Hepatocyte (in vitro differentiated cells): ENCODE results near the gene IGFBP6. TPM values are rescaled to one million over a fixed set of nuclear protein-coding genes. Genes with fewer than 3 reads are reported as not detected.

Experiments
- DNase-seq: peaks from one replicate; pipeline ENCODE4 v3.0.0-alpha.2; 2016; ENCODE audit warnings: low spot score
- H2AFZ ChIP-seq: fragments of 200-600 bp; sonication (generic); 2 replicates; pipeline ENCODE4 v1.6.0; 2016; ENCODE audit warnings: antibody characterized with exemption, mild to moderate bottlenecking
- H3K27ac ChIP-seq: fragments of 200-600 bp; sonication (generic); 2 replicates; pipeline ENCODE4 v1.5.1; 2016; ENCODE audit warnings: mild to moderate bottlenecking
- H3K27me3 ChIP-seq: fragments of 200-600 bp; sonication (generic); 2 replicates; pipeline ENCODE4 v1.6.1; 2016
- H3K36me3 ChIP-seq: fragments of 200-600 bp; sonication (generic); replicated peaks from 2 replicates; pipeline ENCODE4 v1.5.1; 2016; ENCODE audit warnings: low read depth; ENCODE audit not compliant: insufficient read depth
- H3K4me1 ChIP-seq: fragments of 200-600 bp; sonication (generic); 2 replicates; pipeline ENCODE4 v1.5.1; 2016; ENCODE audit warnings: mild to moderate bottlenecking, moderate library complexity; ENCODE audit not compliant: insufficient read depth
- H3K4me2 ChIP-seq: fragments of 200-600 bp; sonication (generic); 2 replicates; pipeline ENCODE4 v1.6.0; 2016
- H3K4me3 ChIP-seq: fragments of 200-600 bp; sonication (generic); 2 replicates; pipeline ENCODE4 v1.5.1; 2016; ENCODE audit warnings: mild to moderate bottlenecking
- H3K79me2 ChIP-seq: fragments of 200-600 bp; sonication (generic); 2 replicates; pipeline ENCODE4 v1.6.0; 2017; ENCODE audit warnings: mild to moderate bottlenecking
- H3K9me2 ChIP-seq: fragments of 200-600 bp; sonication (generic); replicated peaks from 2 replicates; pipeline ENCODE4 v1.6.0; 2017; ENCODE audit warnings: mild to moderate bottlenecking; ENCODE audit not compliant: insufficient read depth
- H3K9me3 ChIP-seq: fragments of 200-600 bp; sonication (generic); 2 replicates; pipeline ENCODE4 v1.5.1; 2016; ENCODE audit warnings: low read depth, mild to moderate bottlenecking
- H4K20me1 ChIP-seq: fragments of 200-600 bp; sonication (generic); 2 replicates; pipeline ENCODE4 v1.6.0; 2016; ENCODE audit warnings: mild to moderate bottlenecking; ENCODE audit not compliant: insufficient read depth, poor library complexity, severe bottlenecking
- CTCF ChIP-seq: fragments of 200-600 bp; sonication (generic); IDR thresholded peaks from 2 replicates; pipeline ENCODE4 v1.5.1; 2016; ENCODE audit warnings: antibody characterized with exemption, mild to moderate bottlenecking; ENCODE audit not compliant: poor library complexity
- EZH2 ChIP-seq: fragments of 200-600 bp; sonication (generic); IDR thresholded peaks from 2 replicates; pipeline ENCODE4 v1.6.1; 2016; ENCODE audit warnings: antibody characterized with exemption, mild to moderate bottlenecking, borderline replicate concordance
- EZH2phosphoT487 ChIP-seq: fragments of 200-600 bp; sonication (generic); IDR thresholded peaks from one replicate; pipeline ENCODE4 v1.6.1; 2018; ENCODE audit warnings: antibody characterized with exemption, mild to moderate bottlenecking, low read depth, moderate library complexity; ENCODE audit not compliant: unreplicated experiment, severe bottlenecking
- WGBS: methylation state at CpG from one replicate; pipeline ENCODE4 v1.1.6; 2016; ENCODE audit warnings: low lambda C conversion rate; ENCODE audit errors: missing lambda C conversion rate; 5-methylcytosine and 5-hydroxymethylcytosine counted together
- polyA plus RNA-seq: library from polyadenylated mRNA; unstranded; fragments of >200 nt; fragmentation: Nextera tagmentation; extraction: Ambion mirVana; gene quantifications from 2 replicates; pipeline ENCODE4 v1.2.1, GENCODE V29; 2016
- total RNA-seq: library from RNA; depleted of rRNA; stranded (reverse); fragments of >200 nt; gene quantifications from 2 replicates; pipeline ENCODE4 v1.2.3, GENCODE V29; 2014

The IGFBP6 gene
- total and polyA plus RNA-seq, 2 experiments from 2014 or later: 25.1 to 86.0 TPM

- H3K27ac ChIP-seq: peak overlapping the region; percentile 88
- H3K36me3 ChIP-seq: no peaks in the 10 kb centered on the region
- H3K4me2 ChIP-seq: peak overlapping the region; percentile 99
- no peaks in the 10 kb centered on the region for H3K9me2 ChIP-seq
- H3K27me3 ChIP-seq: no peaks in the 10 kb centered on the region
- no peak for DNase-seq
- peaks cover 30% of the 10 kb centered on the region for H3K4me1 ChIP-seq
- no peak overlapping the region for H2AFZ ChIP-seq
- H3K9me3 ChIP-seq: no peaks in the 10 kb centered on the region
- no peaks in the 10 kb centered on the region for H3K79me2 ChIP-seq
- H4K20me1 ChIP-seq: no peaks in the 10 kb centered on the region
- TF ChIP-seq EZH2 (no peak), CTCF (no peak), EZH2phosphoT487 (no peak)
- 37% methylated on average over 10 of the region's 11 CpGs for WGBS
- H3K4me3 ChIP-seq: no peak overlapping the region
Measured at GRCh38 chr12:53096089-53096741, 1.3 kb upstream of the IGFBP6 start.

GRCh38 chr12:53096759-53097158 lies 708 bp upstream of the IGFBP6 start:
- no peaks in the 10 kb centered on the region for H3K36me3 ChIP-seq
- peak overlapping the region; percentile 88 for H3K27ac ChIP-seq
- H3K27me3 ChIP-seq: no peaks in the 10 kb centered on the region
- no peaks in the 10 kb centered on the region for H3K9me3 ChIP-seq
- H3K9me2 ChIP-seq: no peaks in the 10 kb centered on the region
- no peak for DNase-seq
- H3K4me2 ChIP-seq: peak overlapping the region; percentile 99
- peak overlapping the region; percentile 70 for H3K4me3 ChIP-seq
- WGBS: 41% methylated on average over 3 of the region's 9 CpGs
- TF ChIP-seq EZH2 (no peak), EZH2phosphoT487 (no peak), CTCF (no peak)
- no peaks in the 10 kb centered on the region for H3K79me2 ChIP-seq
- H2AFZ ChIP-seq: peak overlapping the region; percentile 91
- H3K4me1 ChIP-seq: peaks cover 30% of the 10 kb centered on the region
- no peaks in the 10 kb centered on the region for H4K20me1 ChIP-seq

DNA sequence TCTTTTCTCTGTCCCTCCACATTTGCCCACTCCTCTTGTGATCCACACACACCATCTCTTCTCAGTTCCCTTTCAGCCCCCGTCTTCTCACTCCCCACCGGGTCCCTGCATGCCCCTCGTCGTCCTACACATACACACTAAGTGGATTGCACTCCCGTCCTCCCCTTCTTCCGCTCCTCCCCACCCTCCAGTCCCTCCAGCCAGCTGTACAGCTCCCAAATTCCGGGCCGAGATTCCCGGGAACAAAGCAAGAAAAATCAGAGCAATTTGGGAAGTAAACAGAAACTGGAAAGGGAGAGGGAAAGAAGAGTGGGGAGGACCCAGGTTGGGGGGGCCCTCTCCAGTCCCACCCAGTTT lies 282 bp upstream of the IGFBP6 start:
- Histone ChIP-seq H3K4me3 (peak overlapping the region; percentile 70), H3K9me2 (no peaks in the 10 kb centered on the region), H3K4me1 (peaks cover 30% of the 10 kb centered on the region), H3K27ac (peak overlapping the region; percentile 88), H3K9me3 (no peaks in the 10 kb centered on the region), H4K20me1 (no peaks in the 10 kb centered on the region), H3K79me2 (no peaks in the 10 kb centered on the region), H2AFZ (peak overlapping the region; percentile 91), H3K4me2 (peak overlapping the region; percentile 99), H3K36me3 (no peaks in the 10 kb centered on the region), H3K27me3 (no peaks in the 10 kb centered on the region)
- TF ChIP-seq EZH2phosphoT487 (no peak), CTCF (no peak), EZH2 (no peak)
- WGBS: 2% methylated on average over 9 of the region's 9 CpGs
- DNase-seq: no peak
